HepG2 (cell line): ENCODE measurements around the gene STARD13. TPM values are rescaled to one million over a fixed set of nuclear protein-coding genes. Genes with fewer than 3 reads are reported as not detected.

Experiments
- ATAC-seq: fragments of 200-7000 bp; cut with Tn5 transposase; 3 replicates; pipeline ENCODE4 v1.9.1; 2020; ENCODE audit warnings: mild to moderate bottlenecking, moderate library complexity
- BruUV-seq: library from RNA; stranded (reverse); fragments of 400-500 nt; replicated peaks from 2 replicates; lab custom pipeline; 2021; lab: Mats Ljungman, UMichigan
- CTCF ChIA-PET: fragments of 300-600 bp; formaldehyde crosslinking; extraction: SDS; loops from one replicate; lab custom pipeline; 2021; ENCODE audit warnings: low total read pairs, inconsistent platforms, low intra/inter-chr PET ratio; lab: Yijun Ruan, JAX
- POLR2A ChIA-PET: fragments of 350-600 bp; sonication (Branson Sonifier 250); formaldehyde crosslinking; loops from one replicate; lab custom pipeline; 2020; ENCODE audit warnings: antibody characterized with exemption, inconsistent platforms; lab: Yijun Ruan, JAX
- DNase-seq: peaks from one replicate; pipeline ENCODE4 v3.0.0-alpha.2; 2015; ENCODE audit warnings: low spot score
- FAIRE-seq: peaks from 3 replicates; lab custom pipeline; 2011; peaks lifted over from hg19 to GRCh38; lab: Jason Lieb, UNC
- H2AFZ ChIP-seq: one replicate; pipeline ENCODE4 v1.6.1; 2011; ENCODE audit warnings: low read length, inconsistent platforms
- H3K27ac ChIP-seq: fragments of 300-600 bp; 3 replicates; pipeline ENCODE4 v1.8.0; 2011; ENCODE audit warnings: mixed run types, mild to moderate bottlenecking, mixed read lengths, low read length, inconsistent platforms; ENCODE audit not compliant: insufficient read depth; ENCODE audit errors: extremely low read length
- H3K27me3 ChIP-seq, 2 experiments: fragments of 200-600 bp in 1 of 2; 2 replicates in 1 of 2; 3 replicates in 1 of 2; pipeline versions ENCODE4 v1.6.0 to v1.8.0; 2011; ENCODE audit warnings: low read length in 2 of 2, mild to moderate bottlenecking in 2 of 2, moderate library complexity in 2 of 2, inconsistent platforms in 1 of 2; ENCODE audit not compliant: insufficient read depth in 2 of 2, control insufficient read depth in 1 of 2
- H3K36me3 ChIP-seq, 2 experiments: fragments of 200-600 bp in 1 of 2; replicated peaks in 1 of 2; 2 replicates in 1 of 2; 3 replicates in 1 of 2; pipeline versions ENCODE4 v1.5.1 to v1.8.0; 2011; ENCODE audit warnings: low read length in 2 of 2, inconsistent platforms in 1 of 2; ENCODE audit not compliant: insufficient read depth in 2 of 2, control insufficient read depth in 1 of 2
- H3K4me1 ChIP-seq: 2 replicates; pipeline ENCODE4 v1.5.1; 2012; ENCODE audit warnings: low read length, inconsistent platforms; ENCODE audit not compliant: insufficient read depth
- H3K4me2 ChIP-seq: 2 replicates; pipeline ENCODE4 v1.6.0; 2011; ENCODE audit warnings: low read depth, low read length, inconsistent platforms
- H3K4me3 ChIP-seq, 3 experiments: fragments of 200-600 bp in 1 of 3; sonication (generic), shearing (Covaris generic) in 1 of 3; replicated peaks in 1 of 3; 2 replicates each; pipeline ENCODE4 v1.5.1; 2011 to 2016; ENCODE audit warnings: low read length in 3 of 3, inconsistent platforms in 2 of 3, low read depth in 2 of 3, mild to moderate bottlenecking in 2 of 3, control low read depth in 1 of 3, mixed read lengths in 1 of 3; ENCODE audit not compliant: insufficient read depth in 1 of 3
- H3K79me2 ChIP-seq: one replicate; pipeline ENCODE4 v1.6.1; 2011; ENCODE audit warnings: low read length, inconsistent platforms; ENCODE audit not compliant: insufficient read depth
- H3K9ac ChIP-seq: 2 replicates; pipeline ENCODE4 v1.6.0; 2011; ENCODE audit warnings: mild to moderate bottlenecking, low read depth, low read length, inconsistent platforms; ENCODE audit not compliant: insufficient read depth
- H3K9me3 ChIP-seq: 2 replicates; pipeline ENCODE4 v1.5.1; 2012; ENCODE audit warnings: mild to moderate bottlenecking, low read length
- H4K20me1 ChIP-seq: 2 replicates; pipeline ENCODE4 v1.6.0; 2011; ENCODE audit warnings: inconsistent platforms, mild to moderate bottlenecking, low read length, moderate library complexity; ENCODE audit not compliant: insufficient read depth
- BRCA1 ChIP-seq: sonication (generic); formaldehyde crosslinking; IDR thresholded peaks from 2 replicates; pipeline ENCODE4 v1.4.0; 2020; ENCODE audit warnings: missing genetic modification reagents
- CHD4 ChIP-seq: fragments of 200-600 bp; sonication (generic); IDR thresholded peaks from 2 replicates; pipeline ENCODE4 v1.7.0; 2017; ENCODE audit warnings: mild to moderate bottlenecking, low read length, borderline replicate concordance
- CREM ChIP-seq, 2 experiments: sonication (generic) in 1 of 2; formaldehyde crosslinking in 1 of 2; IDR thresholded peaks; 2 replicates each; pipeline versions ENCODE4 v1.4.0 to v1.6.1; 2016 to 2020; ENCODE audit warnings: antibody characterized with exemption in 1 of 2, mild to moderate bottlenecking in 1 of 2, missing genetic modification reagents in 1 of 2
- DZIP1 ChIP-seq: sonication (generic); formaldehyde crosslinking; IDR thresholded peaks from 2 replicates; pipeline ENCODE4 v1.5.0; 2020; ENCODE audit warnings: mild to moderate bottlenecking, missing genetic modification reagents
- FOXP4 ChIP-seq: sonication (generic); formaldehyde crosslinking; IDR thresholded peaks from 2 replicates; pipeline ENCODE4 v1.4.0; 2020; ENCODE audit warnings: missing genetic modification reagents
- HNF4A ChIP-seq: sonication (generic); formaldehyde crosslinking; IDR thresholded peaks from 2 replicates; pipeline ENCODE4 v1.4.0; 2020; ENCODE audit warnings: missing genetic modification reagents
- MAFG ChIP-seq: sonication (generic); formaldehyde crosslinking; IDR thresholded peaks from 2 replicates; pipeline ENCODE4 v1.5.1; 2020; ENCODE audit warnings: mild to moderate bottlenecking, missing genetic modification reagents
- PHF20 ChIP-seq: sonication (generic); formaldehyde crosslinking; IDR thresholded peaks from 2 replicates; pipeline ENCODE4 v1.5.0; 2020; ENCODE audit warnings: mild to moderate bottlenecking, missing genetic modification reagents
- PTBP1 ChIP-seq: fragments of 200-400 bp; formaldehyde crosslinking; IDR thresholded peaks from 2 replicates; pipeline ENCODE4 v1.6.1; 2018; ENCODE audit warnings: low read length, low read depth; ENCODE audit not compliant: poor library complexity, severe bottlenecking
- RBM22 ChIP-seq: fragments of 200-400 bp; formaldehyde crosslinking; optimal IDR thresholded peaks from 2 replicates; pipeline ENCODE3; 2017; ENCODE audit warnings: mild to moderate bottlenecking, low read length, moderate library complexity
- SNAI1 ChIP-seq: sonication (generic); formaldehyde crosslinking; IDR thresholded peaks from 2 replicates; pipeline ENCODE4 v1.5.0; 2020; ENCODE audit warnings: mild to moderate bottlenecking, missing genetic modification reagents, borderline replicate concordance
- ZKSCAN8 ChIP-seq: IDR thresholded peaks from 2 replicates; pipeline ENCODE4 v1.6.1; 2016; ENCODE audit warnings: borderline replicate concordance, missing genetic modification reagents, missing compliant biosample characterization
- ZNF382 ChIP-seq: sonication (generic); formaldehyde crosslinking; IDR thresholded peaks from 2 replicates; pipeline ENCODE4 v1.5.0; 2020; ENCODE audit warnings: missing genetic modification reagents, mild to moderate bottlenecking, borderline replicate concordance
- WGBS: methylation state at CpG from one replicate; pipeline ENCODE4 v1.1.6; 2017; ENCODE audit warnings: low lambda C conversion rate; 5-methylcytosine and 5-hydroxymethylcytosine counted together
- in situ Hi-C: cut with HindIII; loops from 2 replicates; pipeline ENCODE4 v1.10.0; 2017; ENCODE audit warnings: low pct_unique_long_range_greater_than_20kb; ENCODE audit not compliant: extremely low pct_ligation_motif_present
- intact Hi-C: fragments of 100-400 bp; cut with micrococcal nuclease; formaldehyde crosslinking; loops from one replicate; pipeline ENCODE4 v1.10.0; 2022; ENCODE audit not compliant: unreplicated experiment
- polyA plus RNA-seq, 8 experiments: library from polyadenylated mRNA; depleted of rRNA in 3 of 8; stranded (reverse) in 7 of 8; unstranded in 1 of 8; fragments of >200 nt; fragmentation: Illumina TruSeq in 4 of 8; extraction: Trizol in 4 of 8; gene quantifications; 2 replicates each; pipeline versions ENCODE4 v1.2.1 to v1.2.3, GENCODE V29; 2011 to 2016; ENCODE audit warnings: low read depth in 4 of 8, missing spikeins in 1 of 8, mixed read lengths in 1 of 8; ENCODE audit not compliant: insufficient read depth in 1 of 8
- total RNA-seq, 5 experiments: library from RNA; depleted of rRNA; stranded (reverse); fragments of >200 nt; fragmentation: Illumina TruSeq; extraction: Trizol; gene quantifications; 2 replicates each; pipeline ENCODE4 v1.2.3, GENCODE V29; 2016; ENCODE audit warnings: low read depth in 1 of 5

The STARD13 gene
- total and polyA plus RNA-seq, 2 of the 13 experiments (the other 11 are each of a cell fraction or from before 2014, with no cell fraction given) = 12.8 to 14.3 TPM

- 0 out of 2 replicates have a peak, but pooled peaks have one; percentile 19 for TF ChIP-seq FOXP4 (CRISPR knock-in tag)
These were observed 67.5 kb downstream of the STARD13 start (continued) for GRCh38 chr13:33218020-33218419.

- DNase-seq = no peak
- ChIA-PET CTCF (no interaction called here), POLR2A (interaction anchor here (1.0 to 1.1 kb wide), 3 partner anchors 9 to 49 kb away, joined by 4 to 6 read pairs (median 4); no protein-coding TSS in a partner anchor)
- BruUV-seq = no TSS peak
- Histone ChIP-seq H2AFZ (no peak overlapping the region), H3K4me3 (no peak overlapping the region), H3K9me3 (no peaks in the 10 kb centered on the region), H3K27me3 (no peaks in the 10 kb centered on the region), H3K4me1 (peaks cover 43% of the 10 kb centered on the region), H4K20me1 (no peaks in the 10 kb centered on the region), H3K27ac (peak overlapping the region; percentile 48), H3K36me3 (peaks cover 2 to 23% of the 10 kb centered on the region in 2 experiments; a peak in 3 of 5 replicates), H3K79me2 (no peaks in the 10 kb centered on the region), H3K4me2 (no peak overlapping the region), H3K9ac (no peak overlapping the region)
- WGBS = 100% methylated on average over 3 of the region's 3 CpGs
- TF ChIP-seq RBM22 (peak; percentile 58), PHF20 (CRISPR knock-in tag) (no peak), CREM (IDR thresholded peaks at IDR 0.05) (no peak), CREM (CRISPR knock-in tag; IDR thresholded peaks at IDR 0.05) (no peak)
- in situ Hi-C loops = no loop called here
- FAIRE-seq = no peak
- intact Hi-C loops = no loop called here
- ATAC-seq = no peak
These were observed 68.3 kb downstream of the STARD13 start for GRCh38 chr13:33217256-33217655.

GRCh38 chr13:33213797-33214196 lies 71.8 kb downstream of the STARD13 start:
- BruUV-seq = no TSS peak
- Histone ChIP-seq H3K4me2 (no peak overlapping the region), H3K9ac (no peak overlapping the region), H3K4me1 (peaks cover 45% of the 10 kb centered on the region), H4K20me1 (no peaks in the 10 kb centered on the region), H3K27ac (no peak overlapping the region), H3K36me3 (peaks cover 1 to 18% of the 10 kb centered on the region in 2 experiments; a peak in 4 of 5 replicates), H3K79me2 (peaks cover 4% of the 10 kb centered on the region), H3K4me3 (no peak overlapping the region), H3K27me3 (no peaks in the 10 kb centered on the region), H3K9me3 (no peaks in the 10 kb centered on the region), H2AFZ (no peak overlapping the region)
- no peak for FAIRE-seq
- intact Hi-C loops = no loop called here
- CTCF ChIA-PET = no interaction called here
- ATAC-seq = no peak
- WGBS = 98% methylated on average over 6 of the region's 6 CpGs
- POLR2A ChIA-PET = no interaction called here
- no peak for DNase-seq
- in situ Hi-C loops = no loop called here
- no peak for TF ChIP-seq CHD4
- no peak for TF ChIP-seq SNAI1 (CRISPR knock-in tag)
- no peak for TF ChIP-seq BRCA1 (CRISPR knock-in tag)
- no peak for TF ChIP-seq HNF4A (CRISPR knock-in tag)
- TF ChIP-seq ZNF382 = no peak
- no peak for TF ChIP-seq MAFG (CRISPR knock-in tag)
- TF ChIP-seq PTBP1 = no peak
- TF ChIP-seq DZIP1 (CRISPR knock-in tag) = no peak
- TF ChIP-seq ZKSCAN8 (CRISPR knock-in tag) = no peak
